ENCODE results near the gene NUDT15.

GRCh38 chr13:48019796-48020195 is 17.7 kb upstream of the NUDT15 start:
- TF ChIP-seq GATA2 (IDR thresholded peaks at IDR 0.05; ENCODE audit: low read depth, low read length) (no peak), GATA3 (IDR thresholded peaks at IDR 0.05; ENCODE audit: low read depth, low read length) (no peak)

Measured in SH-SY5Y (cell line).